Measurements from ENCODE around the gene ANKRD66.

- TF ChIP-seq, protein P1, sequence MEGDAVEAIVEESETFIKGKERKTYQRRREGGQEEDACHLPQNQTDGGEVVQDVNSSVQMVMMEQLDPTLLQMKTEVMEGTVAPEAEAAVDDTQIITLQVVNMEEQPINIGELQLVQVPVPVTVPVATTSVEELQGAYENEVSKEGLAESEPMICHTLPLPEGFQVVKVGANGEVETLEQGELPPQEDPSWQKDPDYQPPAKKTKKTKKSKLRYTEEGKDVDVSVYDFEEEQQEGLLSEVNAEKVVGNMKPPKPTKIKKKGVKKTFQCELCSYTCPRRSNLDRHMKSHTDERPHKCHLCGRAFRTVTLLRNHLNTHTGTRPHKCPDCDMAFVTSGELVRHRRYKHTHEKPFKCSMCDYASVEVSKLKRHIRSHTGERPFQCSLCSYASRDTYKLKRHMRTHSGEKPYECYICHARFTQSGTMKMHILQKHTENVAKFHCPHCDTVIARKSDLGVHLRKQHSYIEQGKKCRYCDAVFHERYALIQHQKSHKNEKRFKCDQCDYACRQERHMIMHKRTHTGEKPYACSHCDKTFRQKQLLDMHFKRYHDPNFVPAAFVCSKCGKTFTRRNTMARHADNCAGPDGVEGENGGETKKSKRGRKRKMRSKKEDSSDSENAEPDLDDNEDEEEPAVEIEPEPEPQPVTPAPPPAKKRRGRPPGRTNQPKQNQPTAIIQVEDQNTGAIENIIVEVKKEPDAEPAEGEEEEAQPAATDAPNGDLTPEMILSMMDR (IDR thresholded peaks at IDR 0.05): no peak
- TF ChIP-seq POLR2A (IDR thresholded peaks at IDR 0.05): no peak
Measured at GRCh38 chr6:46792635-46793034, 45.9 kb downstream of the ANKRD66 start.

Measured in testis (tissue), 2 donors.